Liver (tissue), 9 donors: ENCODE data around the gene ANKRD13D. TPM values are rescaled to one million over a fixed set of nuclear protein-coding genes. Genes with fewer than 3 reads are reported as not detected.
A peak's percentile ranks its signal among the peaks of the same experiment; 100 is the strongest.

ENCODE experiments used
- DNase-seq: peaks from one replicate; pipeline ENCODE4 v3.0.0-alpha.2; 2017; ENCODE audit warnings: low spot score
- H3K27ac ChIP-seq, 2 donors: one replicate each; pipeline ENCODE4 v1.7.0; 2013; ENCODE audit warnings: inconsistent platforms in 2 of 2, low read length in 2 of 2, control low read depth in 1 of 2, low read depth in 1 of 2, mild to moderate bottlenecking in 1 of 2
- H3K27me3 ChIP-seq, 4 donors: one replicate each; pipeline versions ENCODE4 v1.6.1 to v1.7.0; 2013; ENCODE audit warnings: low read length in 3 of 4, inconsistent platforms in 1 of 4, mild to moderate bottlenecking in 1 of 4, moderate library complexity in 1 of 4; ENCODE audit not compliant: control insufficient read depth in 4 of 4, insufficient read depth in 4 of 4
- H3K36me3 ChIP-seq, 4 donors: one replicate each; pipeline versions ENCODE4 v1.6.1 to v1.7.0; 2013; ENCODE audit warnings: low read length in 3 of 4, mild to moderate bottlenecking in 3 of 4, low read depth in 1 of 4, moderate library complexity in 1 of 4; ENCODE audit not compliant: control insufficient read depth in 4 of 4, insufficient read depth in 3 of 4
- H3K4me1 ChIP-seq, 4 donors: one replicate each; pipeline versions ENCODE4 v1.6.1 to v1.7.0; 2013; ENCODE audit warnings: low read length in 3 of 4, mild to moderate bottlenecking in 3 of 4, moderate library complexity in 1 of 4; ENCODE audit not compliant: control insufficient read depth in 4 of 4, insufficient read depth in 4 of 4
- H3K4me3 ChIP-seq, 3 donors: one replicate each; pipeline versions ENCODE4 v1.6.1 to v1.7.0; 2013; ENCODE audit warnings: low read length in 3 of 3, control low read depth in 1 of 3, low read depth in 1 of 3, mild to moderate bottlenecking in 1 of 3
- H3K9ac ChIP-seq, 2 donors: one replicate each; pipeline ENCODE4 v1.7.0; 2013; ENCODE audit warnings: low read length in 2 of 2, mild to moderate bottlenecking in 2 of 2, moderate library complexity in 2 of 2, control low read depth in 1 of 2, low read depth in 1 of 2
- H3K9me3 ChIP-seq, 4 donors: one replicate each; pipeline versions ENCODE4 v1.6.1 to v1.7.0; 2013; ENCODE audit warnings: low read length in 3 of 4; ENCODE audit not compliant: control insufficient read depth in 4 of 4
- EGR1 ChIP-seq, 2 donors: IDR thresholded peaks; 2 replicates each; pipeline ENCODE4 v1.6.1; 2016 to 2018; ENCODE audit warnings: antibody characterized with exemption in 2 of 2, low read depth in 2 of 2
- FOXA1 ChIP-seq: IDR thresholded peaks from 2 replicates; pipeline ENCODE4 v1.6.1; 2016; ENCODE audit warnings: antibody characterized with exemption
- FOXA2 ChIP-seq: IDR thresholded peaks from 2 replicates; pipeline ENCODE4 v1.6.1; 2016; ENCODE audit warnings: antibody characterized with exemption
- GABPA ChIP-seq, 2 donors: IDR thresholded peaks in 1 of 2; conservative IDR thresholded peaks in 1 of 2; 2 replicates each; pipeline ENCODE4 v1.6.1; 2016; ENCODE audit warnings: antibody characterized with exemption in 2 of 2, mild to moderate bottlenecking in 1 of 2, moderate library complexity in 1 of 2
- JUND ChIP-seq, 2 donors: IDR thresholded peaks; 2 replicates each; pipeline ENCODE4 v1.6.1; 2016; ENCODE audit warnings: antibody characterized with exemption in 2 of 2
- NR2F2 ChIP-seq: IDR thresholded peaks from 2 replicates; pipeline ENCODE4 v1.6.1; 2016; ENCODE audit warnings: antibody characterized with exemption
- SP1 ChIP-seq: IDR thresholded peaks from 2 replicates; pipeline ENCODE4 v1.6.1; 2018; ENCODE audit warnings: antibody characterized with exemption, mild to moderate bottlenecking
- TAF1 ChIP-seq: conservative IDR thresholded peaks from 2 replicates; pipeline ENCODE4 v1.6.1; 2016; ENCODE audit warnings: antibody characterized with exemption, mild to moderate bottlenecking
- YY1 ChIP-seq: IDR thresholded peaks from 2 replicates; pipeline ENCODE4 v1.6.1; 2016; ENCODE audit warnings: antibody characterized with exemption, mild to moderate bottlenecking
- WGBS: extraction: QIAGEN DNeasy Blood & Tissue Kit; methylation state at CpG from one replicate; pipeline ENCODE4 v1.1.7; 2013; 5-methylcytosine and 5-hydroxymethylcytosine counted together
- polyA plus RNA-seq, 2 donors: library from polyadenylated mRNA; stranded (reverse) in 1 of 2; unstranded in 1 of 2; fragments of 200-250 nt in 1 of 2; fragments of >200 nt in 1 of 2; fragmentation: Nextera tagmentation in 1 of 2; extraction: Ambion mirVana in 1 of 2; gene quantifications; one replicate each; pipeline versions ENCODE4 v1.2.1 to v1.2.3, GENCODE V29; 2013 to 2015
- total RNA-seq, 2 donors: library from RNA; depleted of rRNA; stranded (reverse); fragments of >200 nt; gene quantifications; one replicate each; pipeline ENCODE4 v1.2.3, GENCODE V29; 2014
- TF ChIP-seq, protein P1 (sequence below): fragments of 150-350 bp; IDR thresholded peaks from 2 replicates; pipeline ENCODE4 v1.5.1; 2017; ENCODE audit warnings: improper control_type of control experiment, low read depth, low read length; ENCODE audit not compliant: missing input control
- TF ChIP-seq, protein P2 (sequence below): IDR thresholded peaks from 2 replicates; pipeline ENCODE4 v1.6.1; 2016; ENCODE audit warnings: antibody characterized with exemption
- TF ChIP-seq, protein P3 (sequence below): IDR thresholded peaks from 2 replicates; pipeline ENCODE4 v1.6.1; 2016; ENCODE audit warnings: antibody characterized with exemption
- TF ChIP-seq, protein P4 (sequence below): IDR thresholded peaks from 2 replicates; pipeline ENCODE4 v1.6.1; 2016; ENCODE audit warnings: antibody characterized with exemption, mild to moderate bottlenecking
- TF ChIP-seq, protein P5 (sequence below): IDR thresholded peaks from 2 replicates; pipeline ENCODE4 v1.6.1; 2016; ENCODE audit warnings: antibody characterized with exemption
- donor health status: healthy.
- donor health status: healthy.
- donor health status: healthy.
- donor health status: healthy.
- donor health status: healthy.

The ANKRD13D gene
- total and polyA plus RNA-seq, 4 donors = 5.5 to 15.0 (median 5.9) TPM

DNA sequence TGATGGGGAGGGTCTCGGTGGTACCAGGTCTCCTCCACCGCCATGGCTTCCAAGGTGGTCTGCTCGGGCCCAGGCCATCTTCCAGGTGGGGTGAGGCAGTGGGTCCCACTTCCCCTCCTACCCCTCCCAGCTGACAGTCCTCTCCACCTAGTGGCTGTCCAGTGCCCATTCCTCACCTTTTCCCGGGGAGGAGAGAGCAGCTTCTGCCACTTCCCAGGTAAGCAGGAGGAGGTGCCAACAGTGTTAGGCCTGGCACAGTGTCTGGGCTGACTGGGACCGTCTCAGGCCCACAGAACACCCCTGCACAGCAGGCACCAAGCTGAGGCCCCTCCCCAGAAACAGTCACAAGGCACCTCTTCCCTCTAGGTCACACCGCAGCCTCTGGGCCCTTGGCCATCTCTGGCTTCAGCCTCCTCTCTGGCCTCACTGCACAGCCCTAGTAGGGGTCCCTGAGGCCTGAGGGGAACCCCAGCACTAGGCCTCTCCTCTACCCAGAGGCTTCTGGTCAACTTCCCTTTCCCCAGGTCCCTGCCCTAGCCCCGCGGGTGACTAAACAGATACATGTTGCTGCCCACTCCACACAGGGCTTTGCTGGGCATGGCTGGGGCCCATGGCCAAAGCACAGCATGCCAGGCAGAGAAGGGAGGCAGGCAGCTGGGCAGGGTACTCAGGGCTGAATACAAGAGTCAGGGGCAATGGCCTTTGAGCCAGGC, 2.3 kb upstream of the ANKRD13D start:
- WGBS = 78% methylated on average over 8 of the region's 8 CpGs
- peaks cover 14 to 39% (median 24%) of the 10 kb centered on the region in 4 donors for H3K36me3 ChIP-seq
- no peaks in the 10 kb centered on the region for H3K27me3 ChIP-seq
- no peak overlapping the region for H3K4me3 ChIP-seq
- no peak overlapping the region for H3K9ac ChIP-seq
- no peak for DNase-seq
- no peaks in the 10 kb centered on the region for H3K9me3 ChIP-seq
- H3K27ac ChIP-seq = peak overlapping the region; percentile 88 to 94
- TF ChIP-seq JUND (IDR thresholded peaks at IDR 0.05) = no peak
- no peak for TF ChIP-seq SP1
- TF ChIP-seq TAF1 = no peak
- TF ChIP-seq, protein P1, sequence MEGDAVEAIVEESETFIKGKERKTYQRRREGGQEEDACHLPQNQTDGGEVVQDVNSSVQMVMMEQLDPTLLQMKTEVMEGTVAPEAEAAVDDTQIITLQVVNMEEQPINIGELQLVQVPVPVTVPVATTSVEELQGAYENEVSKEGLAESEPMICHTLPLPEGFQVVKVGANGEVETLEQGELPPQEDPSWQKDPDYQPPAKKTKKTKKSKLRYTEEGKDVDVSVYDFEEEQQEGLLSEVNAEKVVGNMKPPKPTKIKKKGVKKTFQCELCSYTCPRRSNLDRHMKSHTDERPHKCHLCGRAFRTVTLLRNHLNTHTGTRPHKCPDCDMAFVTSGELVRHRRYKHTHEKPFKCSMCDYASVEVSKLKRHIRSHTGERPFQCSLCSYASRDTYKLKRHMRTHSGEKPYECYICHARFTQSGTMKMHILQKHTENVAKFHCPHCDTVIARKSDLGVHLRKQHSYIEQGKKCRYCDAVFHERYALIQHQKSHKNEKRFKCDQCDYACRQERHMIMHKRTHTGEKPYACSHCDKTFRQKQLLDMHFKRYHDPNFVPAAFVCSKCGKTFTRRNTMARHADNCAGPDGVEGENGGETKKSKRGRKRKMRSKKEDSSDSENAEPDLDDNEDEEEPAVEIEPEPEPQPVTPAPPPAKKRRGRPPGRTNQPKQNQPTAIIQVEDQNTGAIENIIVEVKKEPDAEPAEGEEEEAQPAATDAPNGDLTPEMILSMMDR = no peak
- TF ChIP-seq NR2F2 = no peak
- no peak for TF ChIP-seq EGR1 (IDR thresholded peaks at IDR 0.05; ENCODE audit: low read depth in 2 of 2)
- no peak for TF ChIP-seq GABPA (IDR thresholded peaks at IDR 0.05 in 1 of 2, conservative IDR thresholded peaks at IDR 0.05 in 1 of 2)
- no peak for TF ChIP-seq YY1
- TF ChIP-seq FOXA2 = no peak
- no peak for TF ChIP-seq FOXA1
- TF ChIP-seq, protein P2, sequence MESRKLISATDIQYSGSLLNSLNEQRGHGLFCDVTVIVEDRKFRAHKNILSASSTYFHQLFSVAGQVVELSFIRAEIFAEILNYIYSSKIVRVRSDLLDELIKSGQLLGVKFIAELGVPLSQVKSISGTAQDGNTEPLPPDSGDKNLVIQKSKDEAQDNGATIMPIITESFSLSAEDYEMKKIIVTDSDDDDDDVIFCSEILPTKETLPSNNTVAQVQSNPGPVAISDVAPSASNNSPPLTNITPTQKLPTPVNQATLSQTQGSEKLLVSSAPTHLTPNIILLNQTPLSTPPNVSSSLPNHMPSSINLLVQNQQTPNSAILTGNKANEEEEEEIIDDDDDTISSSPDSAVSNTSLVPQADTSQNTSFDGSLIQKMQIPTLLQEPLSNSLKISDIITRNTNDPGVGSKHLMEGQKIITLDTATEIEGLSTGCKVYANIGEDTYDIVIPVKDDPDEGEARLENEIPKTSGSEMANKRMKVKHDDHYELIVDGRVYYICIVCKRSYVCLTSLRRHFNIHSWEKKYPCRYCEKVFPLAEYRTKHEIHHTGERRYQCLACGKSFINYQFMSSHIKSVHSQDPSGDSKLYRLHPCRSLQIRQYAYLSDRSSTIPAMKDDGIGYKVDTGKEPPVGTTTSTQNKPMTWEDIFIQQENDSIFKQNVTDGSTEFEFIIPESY = no peak
- TF ChIP-seq, protein P3, sequence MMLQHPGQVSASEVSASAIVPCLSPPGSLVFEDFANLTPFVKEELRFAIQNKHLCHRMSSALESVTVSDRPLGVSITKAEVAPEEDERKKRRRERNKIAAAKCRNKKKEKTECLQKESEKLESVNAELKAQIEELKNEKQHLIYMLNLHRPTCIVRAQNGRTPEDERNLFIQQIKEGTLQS = no peak
- TF ChIP-seq, protein P4, sequence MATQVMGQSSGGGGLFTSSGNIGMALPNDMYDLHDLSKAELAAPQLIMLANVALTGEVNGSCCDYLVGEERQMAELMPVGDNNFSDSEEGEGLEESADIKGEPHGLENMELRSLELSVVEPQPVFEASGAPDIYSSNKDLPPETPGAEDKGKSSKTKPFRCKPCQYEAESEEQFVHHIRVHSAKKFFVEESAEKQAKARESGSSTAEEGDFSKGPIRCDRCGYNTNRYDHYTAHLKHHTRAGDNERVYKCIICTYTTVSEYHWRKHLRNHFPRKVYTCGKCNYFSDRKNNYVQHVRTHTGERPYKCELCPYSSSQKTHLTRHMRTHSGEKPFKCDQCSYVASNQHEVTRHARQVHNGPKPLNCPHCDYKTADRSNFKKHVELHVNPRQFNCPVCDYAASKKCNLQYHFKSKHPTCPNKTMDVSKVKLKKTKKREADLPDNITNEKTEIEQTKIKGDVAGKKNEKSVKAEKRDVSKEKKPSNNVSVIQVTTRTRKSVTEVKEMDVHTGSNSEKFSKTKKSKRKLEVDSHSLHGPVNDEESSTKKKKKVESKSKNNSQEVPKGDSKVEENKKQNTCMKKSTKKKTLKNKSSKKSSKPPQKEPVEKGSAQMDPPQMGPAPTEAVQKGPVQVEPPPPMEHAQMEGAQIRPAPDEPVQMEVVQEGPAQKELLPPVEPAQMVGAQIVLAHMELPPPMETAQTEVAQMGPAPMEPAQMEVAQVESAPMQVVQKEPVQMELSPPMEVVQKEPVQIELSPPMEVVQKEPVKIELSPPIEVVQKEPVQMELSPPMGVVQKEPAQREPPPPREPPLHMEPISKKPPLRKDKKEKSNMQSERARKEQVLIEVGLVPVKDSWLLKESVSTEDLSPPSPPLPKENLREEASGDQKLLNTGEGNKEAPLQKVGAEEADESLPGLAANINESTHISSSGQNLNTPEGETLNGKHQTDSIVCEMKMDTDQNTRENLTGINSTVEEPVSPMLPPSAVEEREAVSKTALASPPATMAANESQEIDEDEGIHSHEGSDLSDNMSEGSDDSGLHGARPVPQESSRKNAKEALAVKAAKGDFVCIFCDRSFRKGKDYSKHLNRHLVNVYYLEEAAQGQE = no peak
- TF ChIP-seq, protein P5, sequence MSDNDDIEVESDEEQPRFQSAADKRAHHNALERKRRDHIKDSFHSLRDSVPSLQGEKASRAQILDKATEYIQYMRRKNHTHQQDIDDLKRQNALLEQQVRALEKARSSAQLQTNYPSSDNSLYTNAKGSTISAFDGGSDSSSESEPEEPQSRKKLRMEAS = no peak
- peaks cover 0 to 24% (median 14%) of the 10 kb centered on the region in 4 donors for H3K4me1 ChIP-seq
